Tibial nerve (tissue), 4 donors: ENCODE measurements around the gene SH3GL1. TPM values are rescaled to one million over a fixed set of nuclear protein-coding genes. Genes with fewer than 3 reads are reported as not detected.

Experiments used
- DNase-seq, 2 donors: peaks; one replicate each; pipeline ENCODE4 v3.0.0-alpha.2; 2019; ENCODE audit warnings: low spot score in 2 of 2
- H3K27ac ChIP-seq, 4 donors: fragments of 200-600 bp; sonication (generic) in 3 of 4; one replicate each; pipeline ENCODE4 v1.5.1; 2017 to 2019; ENCODE audit warnings: mild to moderate bottlenecking in 1 of 4
- H3K27me3 ChIP-seq, 2 donors: fragments of 200-600 bp; sonication (generic) in 1 of 2; one replicate each; pipeline versions ENCODE4 v1.5.1 to v1.6.0; 2017 to 2019
- H3K36me3 ChIP-seq, 3 donors: fragments of 200-600 bp; sonication (generic); one replicate each; pipeline ENCODE4 v1.5.1; 2018 to 2019
- H3K4me1 ChIP-seq, 4 donors: fragments of 200-600 bp; sonication (generic) in 3 of 4; one replicate each; pipeline ENCODE4 v1.5.1; 2017 to 2019
- H3K4me3 ChIP-seq, 4 donors: fragments of 200-600 bp; sonication (generic) in 3 of 4; one replicate each; pipeline ENCODE4 v1.5.1; 2017 to 2019; ENCODE audit warnings: mild to moderate bottlenecking in 1 of 4, moderate library complexity in 1 of 4
- H3K9me3 ChIP-seq, 4 donors: fragments of 200-600 bp; sonication (generic) in 3 of 4; one replicate each; pipeline ENCODE4 v1.5.1; 2017 to 2019
- EP300 ChIP-seq, 2 donors: sonication (generic); formaldehyde crosslinking; IDR thresholded peaks; one replicate each; pipeline ENCODE4 v1.6.1; 2017; ENCODE audit warnings: antibody characterized with exemption in 2 of 2, mild to moderate bottlenecking in 1 of 2
- POLR2A ChIP-seq, 2 donors: fragments of 450-650 bp; IDR thresholded peaks; one replicate each; pipeline ENCODE4 v1.6.1; 2017; ENCODE audit warnings: antibody characterized with exemption in 2 of 2, mild to moderate bottlenecking in 2 of 2, moderate library complexity in 2 of 2
- WGBS, 2 donors: methylation state at CpG; one replicate each; pipeline ENCODE4 v1.1.5; 2018; 5-methylcytosine and 5-hydroxymethylcytosine counted together
- total RNA-seq, 4 donors: library from RNA; depleted of rRNA; stranded (reverse); fragments of >200 nt; gene quantifications; one replicate each; pipeline ENCODE4 v1.1.0, GENCODE V29; 2016
- TF ChIP-seq, protein P1 (sequence below), 5 experiments: fragments of 200-600 bp in 3 of 5; fragments of 450-650 bp in 2 of 5; sonication (generic) in 3 of 5; IDR thresholded peaks; one replicate each; pipeline ENCODE4 v1.5.1; 2016 to 2019; ENCODE audit warnings: antibody characterized with exemption in 5 of 5, mild to moderate bottlenecking in 3 of 5, moderate library complexity in 2 of 5

The SH3GL1 gene
- total RNA-seq, 4 donors from 2014 or later: 35.0 to 64.8 (median 52.9) TPM

DNA sequence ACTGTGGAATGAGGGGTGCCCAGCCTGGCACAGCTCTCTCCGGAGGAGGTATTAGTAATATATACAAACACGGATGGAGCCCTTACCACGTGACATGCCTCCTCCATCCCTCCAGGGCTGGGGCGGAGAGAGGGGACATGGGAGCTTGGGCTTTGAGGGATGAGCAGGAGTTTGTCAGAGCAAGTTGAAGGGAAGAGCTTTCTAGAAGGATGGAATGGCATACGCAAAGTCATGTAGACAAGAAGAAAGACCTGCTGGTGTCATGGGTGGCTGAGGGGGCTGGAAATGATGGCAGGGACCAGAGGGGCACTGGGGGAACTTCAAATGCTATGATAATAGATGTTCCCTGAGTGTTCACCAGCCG, 54.3 kb downstream of the SH3GL1 start:
- Histone ChIP-seq H3K4me1 (peaks cover 0 to 13% (median 11%) of the 10 kb centered on the region in 4 donors), H3K27me3 (no peaks in the 10 kb centered on the region), H3K36me3 (peaks cover 0 to 41% (median 0%) of the 10 kb centered on the region in 3 donors), H3K4me3 (no peak overlapping the region), H3K27ac (no peak overlapping the region), H3K9me3 (no peaks in the 10 kb centered on the region)
- DNase-seq: no peak
- WGBS, 2 donors: 94 to 97% methylated on average over 6 of the region's 6 CpGs
- no peak for TF ChIP-seq EP300 (IDR thresholded peaks at IDR 0.05)
- TF ChIP-seq POLR2A (IDR thresholded peaks at IDR 0.05): no peak
- TF ChIP-seq, protein P1, sequence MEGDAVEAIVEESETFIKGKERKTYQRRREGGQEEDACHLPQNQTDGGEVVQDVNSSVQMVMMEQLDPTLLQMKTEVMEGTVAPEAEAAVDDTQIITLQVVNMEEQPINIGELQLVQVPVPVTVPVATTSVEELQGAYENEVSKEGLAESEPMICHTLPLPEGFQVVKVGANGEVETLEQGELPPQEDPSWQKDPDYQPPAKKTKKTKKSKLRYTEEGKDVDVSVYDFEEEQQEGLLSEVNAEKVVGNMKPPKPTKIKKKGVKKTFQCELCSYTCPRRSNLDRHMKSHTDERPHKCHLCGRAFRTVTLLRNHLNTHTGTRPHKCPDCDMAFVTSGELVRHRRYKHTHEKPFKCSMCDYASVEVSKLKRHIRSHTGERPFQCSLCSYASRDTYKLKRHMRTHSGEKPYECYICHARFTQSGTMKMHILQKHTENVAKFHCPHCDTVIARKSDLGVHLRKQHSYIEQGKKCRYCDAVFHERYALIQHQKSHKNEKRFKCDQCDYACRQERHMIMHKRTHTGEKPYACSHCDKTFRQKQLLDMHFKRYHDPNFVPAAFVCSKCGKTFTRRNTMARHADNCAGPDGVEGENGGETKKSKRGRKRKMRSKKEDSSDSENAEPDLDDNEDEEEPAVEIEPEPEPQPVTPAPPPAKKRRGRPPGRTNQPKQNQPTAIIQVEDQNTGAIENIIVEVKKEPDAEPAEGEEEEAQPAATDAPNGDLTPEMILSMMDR (IDR thresholded peaks at IDR 0.05): no peak

DNA sequence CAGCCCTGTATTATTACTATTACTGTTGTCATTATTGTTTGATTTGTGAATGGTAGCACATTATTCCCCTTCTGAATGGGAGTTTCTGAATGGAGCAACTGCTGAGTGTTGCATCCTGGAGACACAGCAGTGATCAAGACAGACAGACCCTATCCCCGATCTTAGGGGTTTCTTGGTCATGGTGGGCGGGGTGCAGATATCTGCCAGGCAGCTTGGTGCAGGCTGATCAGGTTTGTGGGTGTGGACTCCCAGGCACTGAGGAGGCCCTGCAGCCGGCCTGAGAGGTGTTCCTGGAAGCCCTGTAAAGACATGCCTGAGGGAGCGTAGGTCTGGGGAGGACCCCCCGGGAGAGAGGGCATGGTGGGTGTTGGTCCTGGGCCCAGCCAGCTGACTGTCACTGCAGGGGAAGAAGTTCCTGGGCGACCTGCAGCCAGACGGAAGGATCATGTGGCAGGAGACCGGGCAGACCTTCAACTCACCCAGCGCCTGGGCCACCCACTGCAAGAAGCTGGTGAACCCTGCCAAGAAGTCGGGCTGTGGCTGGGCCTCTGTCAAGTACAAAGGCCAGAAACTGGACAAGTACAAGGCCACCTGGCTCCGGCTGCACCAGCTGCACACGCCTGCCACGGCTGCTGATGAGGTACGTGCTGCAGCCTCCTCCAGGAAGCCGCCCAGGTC, 54.9 kb downstream of the SH3GL1 start:
- no peaks in the 10 kb centered on the region for H3K27me3 ChIP-seq
- no peak overlapping the region for H3K27ac ChIP-seq
- WGBS, 2 donors: 86 to 91% methylated on average over 15 of the region's 15 CpGs
- no peak for DNase-seq
- H3K4me1 ChIP-seq: peaks cover 0 to 13% (median 11%) of the 10 kb centered on the region in 4 donors
- no peak for TF ChIP-seq EP300 (IDR thresholded peaks at IDR 0.05)
- TF ChIP-seq, protein P1 (IDR thresholded peaks at IDR 0.05): no peak
- no peak for TF ChIP-seq POLR2A (IDR thresholded peaks at IDR 0.05)
- peaks cover 0 to 41% (median 0%) of the 10 kb centered on the region in 3 donors for H3K36me3 ChIP-seq
- no peaks in the 10 kb centered on the region for H3K9me3 ChIP-seq
- no peak overlapping the region for H3K4me3 ChIP-seq

GRCh38 chr19:4343370-4344307, 56.7 kb downstream of the SH3GL1 start, which contains the start of gene MPND:
TSS of gene MPND (plus strand) at chr19:4343562. CDS start at chr19:4343594, 32 bp downstream.
- peak in 1 of 2 donors; percentile 49 for TF ChIP-seq POLR2A (IDR thresholded peaks at IDR 0.05)
- TF ChIP-seq, protein P1 (IDR thresholded peaks at IDR 0.05): peak in 1 of 5 experiments; percentile 5
- TF ChIP-seq EP300 (IDR thresholded peaks at IDR 0.05): peak in 1 of 2 donors; percentile 31
- H3K27ac ChIP-seq: peak within 1 kb of the TSS; percentile 82 to 96 (median 92)
- no peaks in the 10 kb centered on the region for H3K27me3 ChIP-seq
- peaks cover 0 to 17% (median 11%) of the 10 kb centered on the region in 4 donors for H3K4me1 ChIP-seq
- DNase-seq: peak; percentile 89 to 90
- 7 to 15% methylated on average over 31 to 57 of the region's 101 CpGs for WGBS, 2 donors
- peak within 1 kb of the TSS; percentile 57 to 86 (median 70) for H3K4me3 ChIP-seq
- H3K36me3 ChIP-seq: peaks cover 0 to 27% (median 0%) of the 10 kb centered on the region in 3 donors
- H3K9me3 ChIP-seq: no peaks in the 10 kb centered on the region

DNA sequence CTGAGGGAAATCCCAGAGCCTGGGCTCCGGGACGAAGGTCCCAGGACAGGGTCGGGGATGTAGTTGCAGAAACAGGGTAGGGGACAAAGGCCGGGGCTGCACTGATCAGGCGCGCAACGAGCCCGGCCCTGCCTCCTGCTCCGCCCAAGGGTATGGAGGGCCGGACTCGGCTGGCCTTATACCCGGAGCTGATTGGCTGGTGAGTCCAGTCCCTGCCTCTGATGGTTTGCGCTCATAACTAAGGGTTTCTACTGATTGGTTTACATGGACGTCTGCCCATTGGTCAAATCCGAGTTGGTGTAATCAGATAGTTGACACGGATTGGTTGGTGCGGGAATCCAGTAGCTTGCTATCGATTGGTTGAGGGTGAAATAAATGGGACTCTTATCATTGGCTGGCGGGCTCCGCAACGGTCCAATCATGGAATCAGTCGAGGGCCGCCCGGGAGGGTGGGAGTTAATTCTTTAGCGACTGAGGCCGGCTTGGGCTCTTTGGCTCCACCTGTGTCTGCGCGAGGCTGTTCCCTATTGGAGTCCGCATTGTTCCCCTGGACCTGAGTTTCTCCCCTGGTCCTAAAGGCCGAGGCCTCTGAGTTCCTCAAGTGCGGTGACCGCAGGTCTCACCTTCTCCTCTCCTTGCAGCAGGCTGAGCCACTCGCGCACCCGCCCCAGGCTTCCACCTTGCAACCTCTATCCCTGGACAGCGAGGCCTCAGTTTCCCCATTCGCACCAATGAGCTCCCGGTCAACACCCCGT, 57.6 kb downstream of the SH3GL1 start:
- no peaks in the 10 kb centered on the region for H3K27me3 ChIP-seq
- peak overlapping the region; percentile 82 to 96 (median 92) for H3K27ac ChIP-seq
- WGBS, 2 donors: 0% methylated on average over 39 of the region's 39 CpGs
- no peaks in the 10 kb centered on the region for H3K9me3 ChIP-seq
- peak overlapping the region; percentile 57 to 86 (median 70) for H3K4me3 ChIP-seq
- peaks cover 0 to 21% (median 0%) of the 10 kb centered on the region in 3 donors for H3K36me3 ChIP-seq
- TF ChIP-seq EP300 (IDR thresholded peaks at IDR 0.05): peak; percentile 84 to 96
- TF ChIP-seq, protein P1 (IDR thresholded peaks at IDR 0.05): peak in 3 of 5 experiments; percentile 15 to 79 (median 77)
- peak; percentile 84 to 96 for TF ChIP-seq POLR2A (IDR thresholded peaks at IDR 0.05)
- peaks cover 0 to 24% (median 11%) of the 10 kb centered on the region in 4 donors for H3K4me1 ChIP-seq
- DNase-seq: peak; percentile 89 to 99
